ENCODE measurements around the gene ALDH3B1. TPM values are rescaled to one million over a fixed set of nuclear protein-coding genes. Genes with fewer than 3 reads are reported as not detected.

The ALDH3B1 gene
- total and polyA plus RNA-seq, 9 of the 15 experiments (the other 6 are each of a cell fraction or from before 2014, with no cell fraction given), result 0.01 to 0.35 (median 0.07) TPM; not detected in 2

DNA sequence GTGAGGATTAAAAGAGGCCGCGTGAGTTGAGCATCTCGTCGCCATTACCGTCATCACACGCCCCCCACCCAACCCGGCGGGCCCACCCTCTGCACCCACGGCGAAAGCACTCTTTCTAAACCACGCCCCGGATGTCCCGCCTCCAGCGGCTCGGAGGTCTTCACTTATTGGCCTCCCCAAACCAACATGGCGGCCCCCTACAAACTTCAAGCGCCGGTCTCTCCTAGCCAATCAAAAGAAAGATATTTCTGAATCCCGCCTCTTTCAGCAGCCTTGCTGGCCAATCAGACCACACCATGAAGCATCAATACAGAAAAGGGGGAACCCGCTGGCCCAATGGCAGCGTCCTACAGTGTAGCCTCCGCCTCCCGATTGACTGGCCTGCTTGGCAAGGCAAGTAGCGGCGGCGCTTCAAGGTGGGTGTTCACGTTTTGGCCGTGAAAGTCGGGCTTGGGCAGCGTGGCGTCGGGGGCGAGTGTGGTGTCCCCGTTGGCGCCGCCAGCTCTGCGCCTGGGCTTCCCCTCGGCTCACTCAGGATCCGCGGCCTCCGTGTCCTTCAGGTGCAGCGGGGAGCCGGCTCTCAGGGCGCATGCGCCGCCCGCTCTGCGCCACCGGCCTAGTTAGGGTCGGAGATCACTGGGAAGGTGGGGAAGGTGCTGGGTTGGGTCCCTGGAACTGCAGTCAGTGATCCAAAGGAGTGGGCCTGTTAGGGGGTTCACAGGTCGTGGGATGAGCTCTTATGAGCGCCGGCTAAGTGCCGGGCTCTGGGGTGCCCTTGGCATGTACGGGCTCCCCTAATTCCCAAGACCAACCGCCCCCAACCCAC is 20.4 kb downstream of the ALDH3B1 start, which contains the start of gene NDUFS8 (continued):
- TF ChIP-seq CCNT2 (IDR thresholded peaks at IDR 0.05; ENCODE audit: borderline replicate concordance, extremely low read depth, insufficient read length, low read depth, low read length), result no peak
- 0 out of 2 replicates have a peak, but pooled peaks have one; percentile 48 for TF ChIP-seq SMAD4 (CRISPR knock-in tag; conservative IDR thresholded peaks at IDR 0.05)
- TF ChIP-seq NCOA6 (IDR thresholded peaks at IDR 0.05), result no peak
- no peak for TF ChIP-seq ZNF253 (CRISPR knock-in tag; conservative IDR thresholded peaks at IDR 0.05)
- no peak for TF ChIP-seq ETV1 (tag; conservative IDR thresholded peaks at IDR 0.05; ENCODE audit: low read depth)
- TF ChIP-seq, protein P1, sequence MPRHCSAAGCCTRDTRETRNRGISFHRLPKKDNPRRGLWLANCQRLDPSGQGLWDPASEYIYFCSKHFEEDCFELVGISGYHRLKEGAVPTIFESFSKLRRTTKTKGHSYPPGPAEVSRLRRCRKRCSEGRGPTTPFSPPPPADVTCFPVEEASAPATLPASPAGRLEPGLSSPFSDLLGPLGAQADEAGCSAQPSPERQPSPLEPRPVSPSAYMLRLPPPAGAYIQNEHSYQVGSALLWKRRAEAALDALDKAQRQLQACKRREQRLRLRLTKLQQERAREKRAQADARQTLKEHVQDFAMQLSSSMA (CRISPR knock-in tag; IDR thresholded peaks at IDR 0.05), result no peak
- TF ChIP-seq ELF1 (tag; IDR thresholded peaks at IDR 0.05), result no peak
- TF ChIP-seq, protein P2, sequence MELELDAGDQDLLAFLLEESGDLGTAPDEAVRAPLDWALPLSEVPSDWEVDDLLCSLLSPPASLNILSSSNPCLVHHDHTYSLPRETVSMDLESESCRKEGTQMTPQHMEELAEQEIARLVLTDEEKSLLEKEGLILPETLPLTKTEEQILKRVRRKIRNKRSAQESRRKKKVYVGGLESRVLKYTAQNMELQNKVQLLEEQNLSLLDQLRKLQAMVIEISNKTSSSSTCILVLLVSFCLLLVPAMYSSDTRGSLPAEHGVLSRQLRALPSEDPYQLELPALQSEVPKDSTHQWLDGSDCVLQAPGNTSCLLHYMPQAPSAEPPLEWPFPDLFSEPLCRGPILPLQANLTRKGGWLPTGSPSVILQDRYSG (tag; conservative IDR thresholded peaks at IDR 0.05; ENCODE audit: low read depth), result peak; percentile 75; the same call in 1 of the 2 replicates
- no peak for TF ChIP-seq NCOA1 (IDR thresholded peaks at IDR 0.05; ENCODE audit: low read depth)
- TF ChIP-seq TEAD4 (IDR thresholded peaks at IDR 0.05; ENCODE audit: low read length), result no peak
- TF ChIP-seq TEAD4 (CRISPR knock-in tag; IDR thresholded peaks at IDR 0.05; ENCODE audit: borderline replicate concordance), result no peak
- TF ChIP-seq HCFC1 (IDR thresholded peaks at IDR 0.05; ENCODE audit: low read depth, low read length), result peak; percentile 52
- TF ChIP-seq, protein P3, sequence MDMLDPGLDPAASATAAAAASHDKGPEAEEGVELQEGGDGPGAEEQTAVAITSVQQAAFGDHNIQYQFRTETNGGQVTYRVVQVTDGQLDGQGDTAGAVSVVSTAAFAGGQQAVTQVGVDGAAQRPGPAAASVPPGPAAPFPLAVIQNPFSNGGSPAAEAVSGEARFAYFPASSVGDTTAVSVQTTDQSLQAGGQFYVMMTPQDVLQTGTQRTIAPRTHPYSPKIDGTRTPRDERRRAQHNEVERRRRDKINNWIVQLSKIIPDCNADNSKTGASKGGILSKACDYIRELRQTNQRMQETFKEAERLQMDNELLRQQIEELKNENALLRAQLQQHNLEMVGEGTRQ (CRISPR knock-in tag; IDR thresholded peaks at IDR 0.05), result no peak
- no peak for TF ChIP-seq ZNF311 (CRISPR knock-in tag; IDR thresholded peaks at IDR 0.05)
- no peak for TF ChIP-seq DDX20 (tag; IDR thresholded peaks at IDR 0.05; ENCODE audit: low read depth)
- TF ChIP-seq PTTG1 (tag; IDR thresholded peaks at IDR 0.05; ENCODE audit: low read depth), result no peak
- no peak for TF ChIP-seq NFXL1 (CRISPR knock-in tag; IDR thresholded peaks at IDR 0.05)
- TF ChIP-seq, protein P4, sequence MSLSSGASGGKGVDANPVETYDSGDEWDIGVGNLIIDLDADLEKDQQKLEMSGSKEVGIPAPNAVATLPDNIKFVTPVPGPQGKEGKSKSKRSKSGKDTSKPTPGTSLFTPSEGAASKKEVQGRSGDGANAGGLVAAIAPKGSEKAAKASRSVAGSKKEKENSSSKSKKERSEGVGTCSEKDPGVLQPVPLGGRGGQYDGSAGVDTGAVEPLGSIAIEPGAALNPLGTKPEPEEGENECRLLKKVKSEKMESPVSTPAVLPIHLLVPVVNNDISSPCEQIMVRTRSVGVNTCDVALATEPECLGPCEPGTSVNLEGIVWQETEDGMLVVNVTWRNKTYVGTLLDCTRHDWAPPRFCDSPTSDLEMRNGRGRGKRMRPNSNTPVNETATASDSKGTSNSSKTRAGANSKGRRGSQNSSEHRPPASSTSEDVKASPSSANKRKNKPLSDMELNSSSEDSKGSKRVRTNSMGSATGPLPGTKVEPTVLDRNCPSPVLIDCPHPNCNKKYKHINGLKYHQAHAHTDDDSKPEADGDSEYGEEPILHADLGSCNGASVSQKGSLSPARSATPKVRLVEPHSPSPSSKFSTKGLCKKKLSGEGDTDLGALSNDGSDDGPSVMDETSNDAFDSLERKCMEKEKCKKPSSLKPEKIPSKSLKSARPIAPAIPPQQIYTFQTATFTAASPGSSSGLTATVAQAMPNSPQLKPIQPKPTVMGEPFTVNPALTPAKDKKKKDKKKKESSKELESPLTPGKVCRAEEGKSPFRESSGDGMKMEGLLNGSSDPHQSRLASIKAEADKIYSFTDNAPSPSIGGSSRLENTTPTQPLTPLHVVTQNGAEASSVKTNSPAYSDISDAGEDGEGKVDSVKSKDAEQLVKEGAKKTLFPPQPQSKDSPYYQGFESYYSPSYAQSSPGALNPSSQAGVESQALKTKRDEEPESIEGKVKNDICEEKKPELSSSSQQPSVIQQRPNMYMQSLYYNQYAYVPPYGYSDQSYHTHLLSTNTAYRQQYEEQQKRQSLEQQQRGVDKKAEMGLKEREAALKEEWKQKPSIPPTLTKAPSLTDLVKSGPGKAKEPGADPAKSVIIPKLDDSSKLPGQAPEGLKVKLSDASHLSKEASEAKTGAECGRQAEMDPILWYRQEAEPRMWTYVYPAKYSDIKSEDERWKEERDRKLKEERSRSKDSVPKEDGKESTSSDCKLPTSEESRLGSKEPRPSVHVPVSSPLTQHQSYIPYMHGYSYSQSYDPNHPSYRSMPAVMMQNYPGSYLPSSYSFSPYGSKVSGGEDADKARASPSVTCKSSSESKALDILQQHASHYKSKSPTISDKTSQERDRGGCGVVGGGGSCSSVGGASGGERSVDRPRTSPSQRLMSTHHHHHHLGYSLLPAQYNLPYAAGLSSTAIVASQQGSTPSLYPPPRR (CRISPR knock-in tag; IDR thresholded peaks at IDR 0.05; ENCODE audit: borderline replicate concordance), result no peak
- TF ChIP-seq, protein P5, sequence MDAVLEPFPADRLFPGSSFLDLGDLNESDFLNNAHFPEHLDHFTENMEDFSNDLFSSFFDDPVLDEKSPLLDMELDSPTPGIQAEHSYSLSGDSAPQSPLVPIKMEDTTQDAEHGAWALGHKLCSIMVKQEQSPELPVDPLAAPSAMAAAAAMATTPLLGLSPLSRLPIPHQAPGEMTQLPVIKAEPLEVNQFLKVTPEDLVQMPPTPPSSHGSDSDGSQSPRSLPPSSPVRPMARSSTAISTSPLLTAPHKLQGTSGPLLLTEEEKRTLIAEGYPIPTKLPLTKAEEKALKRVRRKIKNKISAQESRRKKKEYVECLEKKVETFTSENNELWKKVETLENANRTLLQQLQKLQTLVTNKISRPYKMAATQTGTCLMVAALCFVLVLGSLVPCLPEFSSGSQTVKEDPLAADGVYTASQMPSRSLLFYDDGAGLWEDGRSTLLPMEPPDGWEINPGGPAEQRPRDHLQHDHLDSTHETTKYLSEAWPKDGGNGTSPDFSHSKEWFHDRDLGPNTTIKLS (IDR thresholded peaks at IDR 0.05; ENCODE audit: borderline replicate concordance, low read depth), result peak; percentile 70; the same call in 1 of the 2 replicates

Data from K562 (cell line).